GM21515 (cell line): ENCODE results near the gene KANK3.
"Not testable (repeated sequence)": the region's sequence is repeated elsewhere in the genome, so short reads cannot be mapped to it uniquely, and the experiment has no call there.

Source experiments
- ATAC-seq: cut with Tn5 transposase; IDR thresholded peaks from one replicate; pipeline ENCODE4 v1.9.1; 2021; ENCODE audit not compliant: unreplicated experiment

The KANK3 gene

GRCh38 chr19:8371011-8371804, 28.1 kb upstream of the KANK3 start:
- ATAC-seq = no peak

DNA sequence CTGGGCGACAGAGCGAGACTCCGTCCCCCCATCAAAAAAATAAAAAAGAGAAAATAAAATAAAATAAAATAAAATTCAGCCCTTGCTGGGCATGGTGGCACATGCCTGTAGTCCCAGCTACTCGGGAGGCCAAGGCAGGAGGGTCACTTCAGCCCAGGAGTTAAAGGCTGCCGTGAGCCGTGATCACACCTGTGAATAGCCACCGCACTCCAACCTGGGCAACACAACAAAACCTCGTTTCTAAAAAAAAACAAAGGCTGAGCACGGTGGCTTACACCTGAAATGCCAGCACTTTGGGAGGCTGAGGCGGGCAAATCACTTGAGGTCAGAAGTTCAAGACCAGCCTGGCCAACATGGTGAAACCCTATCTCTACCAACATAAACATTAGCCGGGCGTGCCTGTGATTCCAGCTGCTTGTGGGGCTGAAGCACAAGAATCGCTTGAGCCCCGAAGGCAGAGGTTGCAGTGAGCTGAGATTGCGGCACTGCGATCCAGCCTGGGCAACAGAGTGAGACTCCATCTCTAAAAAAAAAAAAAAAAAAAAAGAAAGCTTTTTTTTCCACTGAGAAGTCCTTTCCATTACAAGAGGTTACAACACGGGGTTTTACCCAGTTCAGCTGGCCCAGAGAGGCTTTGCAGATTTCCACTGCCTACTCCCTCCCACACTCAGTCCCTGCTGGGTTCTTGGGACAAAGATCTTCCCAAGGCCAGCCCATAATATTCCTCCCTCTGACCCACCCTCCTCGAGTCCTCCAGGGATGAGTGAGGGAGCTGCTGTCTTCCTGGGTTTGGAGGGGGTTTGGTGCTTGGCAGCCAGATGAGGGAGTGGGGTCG, 27.3 kb upstream of the KANK3 start:
- no peak for ATAC-seq

- no peak for ATAC-seq
Measured at GRCh38 chr19:8367327-8368001, 24.4 kb upstream of the KANK3 start.

DNA sequence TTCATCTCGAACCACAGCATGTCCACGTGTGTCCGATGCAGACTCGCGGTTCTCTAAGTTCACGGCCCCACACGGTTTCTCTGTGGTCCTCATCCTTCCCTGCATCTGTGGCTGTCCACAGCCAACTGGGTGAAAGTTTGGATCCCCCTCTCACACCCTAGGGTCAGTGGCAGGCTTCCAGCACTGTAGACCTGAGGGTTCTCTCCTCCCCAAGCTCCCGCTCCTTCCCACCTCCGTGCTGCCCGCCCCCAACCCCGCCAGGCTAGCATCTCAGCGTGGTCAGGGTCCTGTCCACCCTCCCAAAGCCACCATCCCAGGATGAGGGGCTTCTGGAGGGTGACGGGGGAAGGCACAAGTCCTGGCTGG, 23.9 kb upstream of the KANK3 start:
- no peak for ATAC-seq

GRCh38 chr19:8366121-8366581, 23.1 kb upstream of the KANK3 start:
- no peak for ATAC-seq

DNA sequence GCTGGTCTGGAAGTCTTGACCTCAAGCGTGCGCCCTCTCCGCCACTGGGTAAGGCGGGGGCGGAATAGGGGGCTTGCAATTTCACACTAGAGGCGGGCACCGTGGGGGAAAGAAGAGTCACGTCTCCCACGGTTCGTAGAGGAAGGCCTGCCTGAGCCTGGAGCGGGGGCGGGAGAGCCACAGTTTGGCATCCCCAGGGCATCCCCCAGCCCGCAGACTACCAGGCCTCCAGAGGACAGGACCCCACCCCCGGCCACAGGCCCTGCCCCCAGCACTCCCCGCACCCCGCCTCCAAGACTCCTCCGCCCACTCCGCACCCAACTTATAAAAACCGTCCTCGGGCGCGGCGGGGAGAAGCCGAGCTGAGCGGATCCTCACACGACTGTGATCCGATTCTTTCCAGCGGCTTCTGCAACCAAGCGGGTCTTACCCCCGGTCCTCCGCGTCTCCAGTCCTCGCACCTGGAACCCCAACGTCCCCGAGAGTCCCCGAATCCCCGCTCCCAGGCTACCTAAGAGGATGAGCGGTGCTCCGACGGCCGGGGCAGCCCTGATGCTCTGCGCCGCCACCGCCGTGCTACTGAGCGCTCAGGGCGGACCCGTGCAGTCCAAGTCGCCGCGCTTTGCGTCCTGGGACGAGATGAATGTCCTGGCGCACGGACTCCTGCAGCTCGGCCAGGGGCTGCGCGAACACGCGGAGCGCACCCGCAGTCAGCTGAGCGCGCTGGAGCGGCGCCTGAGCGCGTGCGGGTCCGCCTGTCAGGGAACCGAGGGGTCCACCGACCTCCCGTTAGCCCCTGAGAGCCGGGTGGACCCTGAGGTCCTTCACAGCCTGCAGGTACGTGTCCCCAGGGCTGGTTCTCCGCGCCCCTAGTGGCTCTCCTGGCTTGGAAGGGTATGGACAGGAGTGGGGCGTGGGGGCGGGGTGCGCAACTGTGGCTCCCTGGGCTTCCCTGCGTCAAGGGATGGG, 21.0 kb upstream of the KANK3 start, which contains the start of gene ANGPTL4:
Gene ANGPTL4, plus strand, starts transcription at position 353 of the 969 bp plus-strand sequence. Its CDS starts 167 bp downstream, at position 520.
- ATAC-seq = no peak

DNA sequence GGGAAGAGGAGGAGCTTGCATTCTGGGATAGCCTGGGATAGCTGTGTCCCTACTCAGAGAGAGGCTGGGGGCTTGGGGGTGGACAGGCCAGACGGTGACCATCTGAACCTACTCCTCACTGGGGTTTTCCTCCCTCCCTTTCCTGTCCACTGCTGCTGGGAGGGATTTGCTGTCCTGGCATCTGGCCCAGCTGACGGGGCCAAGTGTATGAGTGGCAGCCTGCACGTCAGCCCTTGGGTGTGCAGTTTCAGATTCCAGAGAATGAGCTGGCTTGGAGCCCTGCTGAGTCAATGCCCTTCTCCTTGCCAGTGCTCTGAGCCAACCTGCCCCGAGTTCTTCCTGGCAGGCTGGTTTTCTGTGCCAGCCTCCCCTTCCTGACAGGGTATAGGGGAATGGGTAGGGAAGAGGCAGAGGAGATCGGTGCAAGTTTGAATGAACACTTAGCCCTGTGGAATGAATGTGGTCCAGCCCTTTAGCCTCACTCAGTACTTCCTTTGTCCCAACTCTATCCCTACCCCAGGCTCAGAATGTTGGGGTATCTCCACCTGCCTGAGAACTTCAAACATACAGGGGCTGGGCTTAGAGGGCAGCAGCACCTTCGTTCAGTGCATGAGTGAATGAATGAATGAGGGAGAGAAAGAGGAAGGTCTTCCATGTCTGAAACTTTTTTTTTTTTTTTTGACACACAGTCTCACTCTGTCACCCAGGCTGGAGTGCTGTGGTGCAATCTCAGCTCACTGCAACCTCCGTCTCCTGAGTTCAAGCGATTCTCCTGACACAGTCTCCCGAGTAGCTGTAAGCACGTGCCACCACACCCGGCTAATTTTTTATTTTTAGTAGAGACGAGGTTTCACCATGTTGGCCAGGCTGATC, 19.1 kb upstream of the KANK3 start:
- no peak for ATAC-seq

- ATAC-seq = no peak
Measured at GRCh38 chr19:8360196-8360595, 17.1 kb upstream of the KANK3 start.

GRCh38 chr19:8358948-8359347, 15.9 kb upstream of the KANK3 start:
- no peak for ATAC-seq

- no peak for ATAC-seq
Measured at GRCh38 chr19:8357007-8357521, 14.0 kb upstream of the KANK3 start.

- no peak for ATAC-seq
Measured at GRCh38 chr19:8355631-8356402, 12.8 kb upstream of the KANK3 start.

DNA sequence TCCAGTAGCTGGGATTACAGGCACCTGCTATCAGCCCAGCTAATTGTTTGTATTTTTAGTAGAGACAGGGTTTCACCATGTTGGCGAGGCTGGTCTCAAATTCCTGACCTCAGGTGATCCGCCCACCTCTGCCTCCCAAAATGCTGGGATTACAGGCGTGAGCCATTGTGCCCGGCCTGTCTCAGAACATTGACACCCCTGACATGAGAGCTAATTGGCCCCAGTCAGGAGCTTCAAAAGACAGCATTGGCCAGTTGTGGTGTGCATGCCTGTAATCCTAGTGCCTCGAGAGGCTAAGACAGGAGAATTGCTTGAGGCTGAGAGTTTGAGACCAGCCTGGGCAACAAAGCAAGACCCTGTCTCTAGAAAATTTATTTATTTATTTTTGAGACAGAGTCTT, 9.8 kb upstream of the KANK3 start:
- ATAC-seq = not testable (repeated sequence)

- ATAC-seq = no peak
Measured at GRCh38 chr19:8352134-8352827, 9.2 kb upstream of the KANK3 start.

- ATAC-seq = not testable (repeated sequence)
Measured at GRCh38 chr19:8349629-8350372, 6.7 kb upstream of the KANK3 start.

DNA sequence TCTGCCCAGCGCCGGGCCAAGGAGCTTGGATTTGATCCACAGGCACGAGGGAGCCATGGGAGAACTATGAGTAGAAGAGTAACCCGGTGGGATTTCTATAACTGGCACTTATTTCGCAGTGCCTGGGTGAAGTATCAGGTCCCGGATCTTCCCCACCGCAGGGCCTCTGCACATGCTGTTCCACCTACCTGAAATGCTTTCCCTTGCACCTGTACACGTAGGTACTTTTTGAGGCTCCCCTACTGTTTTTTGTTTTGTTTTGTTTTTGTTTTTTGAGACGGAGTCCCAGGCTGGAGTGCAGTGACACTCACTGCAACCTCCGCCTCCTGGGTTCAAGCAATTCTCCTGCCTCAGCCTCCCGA, 402 bp upstream of the KANK3 start:
- no peak for ATAC-seq

GRCh38 chr19:8342316-8342683, 762 bp downstream of the KANK3 start:
- no peak for ATAC-seq

DNA sequence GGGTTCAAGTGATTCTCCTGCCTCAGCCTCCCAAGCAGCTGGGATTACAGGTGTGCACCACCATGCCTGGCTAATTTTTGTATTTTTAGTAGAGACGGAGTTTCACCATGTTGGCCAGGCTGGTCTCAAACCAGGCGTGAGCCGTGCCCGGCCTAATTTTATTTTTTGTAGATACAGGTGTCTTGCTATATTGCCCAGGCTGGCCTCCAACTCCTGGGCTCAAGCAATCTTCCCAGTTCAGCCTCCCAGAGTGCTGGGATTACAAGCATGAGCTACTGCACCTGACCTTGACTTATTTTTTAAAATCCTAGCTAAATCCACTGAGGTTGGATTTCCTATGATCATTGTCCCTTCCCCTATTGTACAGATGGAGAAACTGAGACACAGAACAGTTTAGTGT, 1.6 kb downstream of the KANK3 start:
- ATAC-seq = not testable (repeated sequence)
